Lung (tissue), 12 donors: ENCODE data around the gene CRYGN. TPM values are rescaled to one million over a fixed set of nuclear protein-coding genes. Genes with fewer than 3 reads are reported as not detected.

Source experiments
- ATAC-seq: fragments of 200-7000 bp; cut with Tn5 transposase; one replicate; pipeline ENCODE4 v1.9.1; 2020; ENCODE audit warnings: moderate number of reproducible peaks; ENCODE audit not compliant: insufficient read depth, low FRiP score
- DNase-seq, 3 donors: peaks; one replicate each; pipeline ENCODE4 v3.0.0-alpha.2; 2013 to 2017
- H3K27ac ChIP-seq, 2 donors: one replicate each; pipeline ENCODE4 v1.5.1; 2013; ENCODE audit warnings: mild to moderate bottlenecking in 2 of 2, moderate library complexity in 2 of 2, control low read depth in 1 of 2, inconsistent platforms in 1 of 2, low read depth in 1 of 2, low read length in 1 of 2
- H3K27me3 ChIP-seq, 3 donors: one replicate each; pipeline ENCODE4 v1.5.1; 2013; ENCODE audit warnings: low read length in 2 of 3; ENCODE audit not compliant: control insufficient read depth in 3 of 3, insufficient read depth in 3 of 3
- H3K36me3 ChIP-seq, 4 donors: one replicate each; pipeline ENCODE4 v1.5.1; 2013; ENCODE audit warnings: low read length in 4 of 4, mild to moderate bottlenecking in 1 of 4, moderate library complexity in 1 of 4; ENCODE audit not compliant: control insufficient read depth in 4 of 4, insufficient read depth in 4 of 4
- H3K4me1 ChIP-seq, 5 donors: one replicate each; pipeline ENCODE4 v1.5.1; 2013; ENCODE audit warnings: low read length in 5 of 5, mild to moderate bottlenecking in 2 of 5, moderate library complexity in 1 of 5; ENCODE audit not compliant: control insufficient read depth in 5 of 5, insufficient read depth in 5 of 5
- H3K4me3 ChIP-seq: one replicate; pipeline ENCODE4 v1.5.1; 2013; ENCODE audit warnings: mild to moderate bottlenecking, control low read depth, moderate library complexity
- H3K9ac ChIP-seq, 2 donors: one replicate each; pipeline ENCODE4 v1.5.1; 2013; ENCODE audit warnings: low read length in 2 of 2, control low read depth in 1 of 2; ENCODE audit not compliant: insufficient read depth in 1 of 2
- H3K9me3 ChIP-seq, 4 donors: one replicate each; pipeline ENCODE4 v1.5.1; 2013; ENCODE audit warnings: low read length in 3 of 4, mild to moderate bottlenecking in 1 of 4, moderate library complexity in 1 of 4; ENCODE audit not compliant: control insufficient read depth in 4 of 4, insufficient read depth in 3 of 4
- WGBS, 2 donors: extraction: QIAGEN DNeasy Blood & Tissue Kit; methylation state at CpG; one replicate each; pipeline ENCODE4 v1.1.7; 2013; 5-methylcytosine and 5-hydroxymethylcytosine counted together
- polyA plus RNA-seq, 2 donors: library from polyadenylated mRNA; stranded (reverse); fragments of 200-250 nt; gene quantifications; one replicate each; pipeline ENCODE4 v1.2.1, GENCODE V29; 2013
- total RNA-seq, 2 donors: library from RNA; depleted of rRNA in 1 of 2; stranded (reverse); fragments of >200 nt in 1 of 2; gene quantifications; one replicate each; pipeline ENCODE4 v1.2.1, GENCODE V29; 2014 to 2021
- TF ChIP-seq, protein P1 (sequence below): IDR thresholded peaks from 2 replicates; pipeline ENCODE4 v1.5.1; 2012; ENCODE audit warnings: mild to moderate bottlenecking; ENCODE audit errors: control extremely low read depth, extremely low read depth
- donor health status: control.
- donor health status: control.
- donor health status: Bipolar disorder and iron deficiency.
- donor health status: healthy.
- donor health status: DM: yes; HTN: yes; CAD: no.

Gene CRYGN
- total and polyA plus RNA-seq, 4 donors = 0.07 to 0.34 (median 0.28) TPM; not detected in 1

- no peaks in the 10 kb centered on the region for H3K36me3 ChIP-seq
- no peaks in the 10 kb centered on the region for H3K9me3 ChIP-seq
- H3K27ac ChIP-seq = no peak overlapping the region
- 93 to 97% methylated on average over 13 of the region's 13 CpGs for WGBS, 2 donors
- no peak for ATAC-seq
- H3K4me1 ChIP-seq = peaks cover 0 to 38% (median 18%) of the 10 kb centered on the region in 5 donors
- H3K9ac ChIP-seq = no peak overlapping the region
- H3K27me3 ChIP-seq = no peaks in the 10 kb centered on the region
- TF ChIP-seq, protein P1, sequence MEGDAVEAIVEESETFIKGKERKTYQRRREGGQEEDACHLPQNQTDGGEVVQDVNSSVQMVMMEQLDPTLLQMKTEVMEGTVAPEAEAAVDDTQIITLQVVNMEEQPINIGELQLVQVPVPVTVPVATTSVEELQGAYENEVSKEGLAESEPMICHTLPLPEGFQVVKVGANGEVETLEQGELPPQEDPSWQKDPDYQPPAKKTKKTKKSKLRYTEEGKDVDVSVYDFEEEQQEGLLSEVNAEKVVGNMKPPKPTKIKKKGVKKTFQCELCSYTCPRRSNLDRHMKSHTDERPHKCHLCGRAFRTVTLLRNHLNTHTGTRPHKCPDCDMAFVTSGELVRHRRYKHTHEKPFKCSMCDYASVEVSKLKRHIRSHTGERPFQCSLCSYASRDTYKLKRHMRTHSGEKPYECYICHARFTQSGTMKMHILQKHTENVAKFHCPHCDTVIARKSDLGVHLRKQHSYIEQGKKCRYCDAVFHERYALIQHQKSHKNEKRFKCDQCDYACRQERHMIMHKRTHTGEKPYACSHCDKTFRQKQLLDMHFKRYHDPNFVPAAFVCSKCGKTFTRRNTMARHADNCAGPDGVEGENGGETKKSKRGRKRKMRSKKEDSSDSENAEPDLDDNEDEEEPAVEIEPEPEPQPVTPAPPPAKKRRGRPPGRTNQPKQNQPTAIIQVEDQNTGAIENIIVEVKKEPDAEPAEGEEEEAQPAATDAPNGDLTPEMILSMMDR = no peak
- DNase-seq = no peak
- H3K4me3 ChIP-seq = no peak overlapping the region
Observed at GRCh38 chr7:151431281-151431767, 8.6 kb downstream of the CRYGN start.

DNA sequence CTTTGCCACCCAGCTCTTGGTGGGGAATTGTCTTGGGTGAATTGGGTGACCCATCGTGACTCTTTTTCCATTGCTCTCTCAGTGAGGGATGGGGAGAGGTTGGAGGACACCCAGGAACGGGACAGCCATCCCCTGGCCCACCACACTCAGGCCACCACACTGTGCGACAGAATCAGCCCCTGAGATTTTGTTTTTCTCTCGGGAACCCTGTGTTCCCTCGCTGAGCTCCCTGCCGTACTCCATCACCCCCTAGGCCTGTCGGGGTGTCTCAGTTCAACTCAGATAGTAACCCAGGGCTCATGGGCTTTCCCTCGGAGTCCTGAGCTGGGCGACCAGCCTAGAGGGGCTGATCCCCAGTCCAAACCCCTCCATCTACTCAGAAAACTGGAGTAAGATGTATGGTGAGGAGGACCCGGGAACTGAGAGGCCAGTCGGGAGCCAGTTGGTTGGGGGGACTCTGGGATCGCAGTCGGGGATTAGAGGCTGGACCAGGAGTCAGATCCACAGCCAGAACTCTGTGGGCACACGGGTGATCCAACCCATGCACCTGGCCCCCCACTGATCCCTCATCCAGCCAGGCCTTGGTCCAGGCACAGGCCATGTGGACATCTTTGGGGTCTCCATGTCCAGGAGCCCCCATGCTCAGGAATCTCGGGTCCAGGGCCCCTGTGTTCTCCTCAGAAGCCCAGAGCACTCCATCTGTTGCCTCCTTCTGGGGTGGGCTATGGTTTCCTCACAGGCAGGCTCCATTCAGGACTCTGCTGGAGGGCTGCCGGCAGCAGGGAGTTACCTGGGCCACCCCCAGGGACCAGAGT is 9.3 kb downstream of the CRYGN start:
- no peak overlapping the region for H3K4me3 ChIP-seq
- WGBS, 2 donors = 92 to 93% methylated on average over 16 of the region's 16 CpGs
- no peak for DNase-seq

DNA sequence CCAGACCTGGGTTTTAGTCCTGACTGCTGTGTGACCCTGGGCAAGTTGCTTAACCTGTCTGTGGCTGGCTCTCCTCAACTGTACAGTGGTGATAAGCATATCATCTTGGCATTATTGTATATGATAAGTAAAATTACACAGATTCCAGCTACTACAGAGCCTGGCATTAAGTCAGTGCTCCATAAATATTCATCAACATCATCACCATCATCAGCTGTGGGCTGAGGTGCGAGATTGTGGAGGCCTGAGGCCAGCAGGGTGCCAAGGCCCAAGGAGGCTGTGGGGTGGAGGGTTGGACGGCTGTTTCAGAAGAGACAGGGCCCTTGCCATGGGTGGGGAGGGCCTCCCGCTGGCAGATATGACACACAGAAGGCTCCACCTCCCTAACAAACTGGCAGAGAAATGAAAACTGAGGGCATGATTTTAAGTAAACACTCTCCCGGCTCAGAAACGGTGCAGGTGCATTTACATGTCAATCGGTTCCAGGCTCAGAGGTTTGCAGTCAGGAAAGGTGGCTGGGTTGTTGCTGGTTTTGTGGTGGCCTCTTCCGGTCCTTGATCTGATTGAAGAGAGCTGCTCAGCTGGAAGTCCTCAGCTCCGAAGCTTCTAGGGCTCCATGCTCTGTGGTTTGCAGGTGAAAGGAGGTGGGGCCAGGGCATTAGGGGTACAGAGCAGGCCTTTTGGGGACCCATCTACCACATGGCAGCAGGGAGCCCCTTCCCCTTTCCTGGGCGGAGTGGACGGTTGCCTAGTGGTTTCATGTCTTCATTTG is 10.2 kb downstream of the CRYGN start:
- ATAC-seq (no peak), DNase-seq (peak in 2 of 3 donors; percentile 14 to 58)
- Histone ChIP-seq H3K4me1 (peaks cover 0 to 45% (median 18%) of the 10 kb centered on the region in 5 donors), H3K27me3 (no peaks in the 10 kb centered on the region), H3K4me3 (no peak overlapping the region), H3K27ac (no peak overlapping the region), H3K9me3 (no peaks in the 10 kb centered on the region), H3K36me3 (no peaks in the 10 kb centered on the region), H3K9ac (no peak overlapping the region)
- WGBS, 2 donors = 22 to 37% methylated on average over 10 of the region's 10 CpGs
- TF ChIP-seq, protein P1 = no peak

More for the DNA sequence above, 9.3 kb downstream of the CRYGN start:
- peaks cover 0 to 45% (median 18%) of the 10 kb centered on the region in 5 donors for H3K4me1 ChIP-seq
- H3K36me3 ChIP-seq = no peaks in the 10 kb centered on the region
- ATAC-seq = no peak
- no peak overlapping the region for H3K27ac ChIP-seq
- no peaks in the 10 kb centered on the region for H3K9me3 ChIP-seq
- TF ChIP-seq, protein P1 = no peak
- no peak overlapping the region for H3K9ac ChIP-seq
- no peaks in the 10 kb centered on the region for H3K27me3 ChIP-seq
